T-helper 22 cell (primary cell): Measurements from ENCODE around the gene MAP3K20.
"Not testable (repeated sequence)": the region's sequence is repeated elsewhere in the genome, so short reads cannot be mapped to it uniquely, and the experiment has no call there.

Experiments used
- DNase-seq: peaks from one replicate; pipeline ENCODE4 v3.0.0-alpha.2; 2020; ENCODE audit warnings: low read depth

MAP3K20 gene

GRCh38 chr2:173235947-173236803 is 160.5 kb downstream of the MAP3K20 start:
- no peak for DNase-seq

- no peak for DNase-seq
These were observed 162.7 kb downstream of the MAP3K20 start for GRCh38 chr2:173238385-173238784.

GRCh38 chr2:173238831-173239230 is 163.2 kb downstream of the MAP3K20 start:
- no peak for DNase-seq

GRCh38 chr2:173239644-173240043 is 164.0 kb downstream of the MAP3K20 start:
- no peak for DNase-seq

GRCh38 chr2:173240083-173240482 is 164.4 kb downstream of the MAP3K20 start:
- DNase-seq, result no peak

- DNase-seq, result no peak
These were observed 166.0 kb downstream of the MAP3K20 start for GRCh38 chr2:173241643-173242042.

- no peak for DNase-seq
These were observed 171.5 kb downstream of the MAP3K20 start for GRCh38 chr2:173247156-173247555.

- DNase-seq, result no peak
These were observed 172.7 kb downstream of the MAP3K20 start for GRCh38 chr2:173248381-173248780.

- DNase-seq, result no peak
These were observed 174.3 kb downstream of the MAP3K20 start for GRCh38 chr2:173249661-173250641.

- DNase-seq, result no peak
These were observed 175.6 kb downstream of the MAP3K20 start for GRCh38 chr2:173251225-173251624.

GRCh38 chr2:173252581-173252980 is 176.9 kb downstream of the MAP3K20 start:
- DNase-seq, result no peak

- DNase-seq, result no peak
These were observed 179.0 kb downstream of the MAP3K20 start for GRCh38 chr2:173254659-173255058.

- DNase-seq, result no peak
These were observed 183.1 kb downstream of the MAP3K20 start for GRCh38 chr2:173258701-173259100.

GRCh38 chr2:173262356-173262755 is 186.7 kb downstream of the MAP3K20 start:
- not testable (repeated sequence) for DNase-seq

GRCh38 chr2:173264151-173264550 is 188.5 kb downstream of the MAP3K20 start:
- no peak for DNase-seq

GRCh38 chr2:173264603-173265366 is 189.1 kb downstream of the MAP3K20 start:
- no peak for DNase-seq

GRCh38 chr2:173271135-173271534 is 195.5 kb downstream of the MAP3K20 start:
- DNase-seq, result no peak

- no peak for DNase-seq
These were observed 196.2 kb downstream of the MAP3K20 start for GRCh38 chr2:173271825-173272224.

- no peak for DNase-seq
These were observed 197.2 kb downstream of the MAP3K20 start for GRCh38 chr2:173272849-173273248.

- no peak for DNase-seq
These were observed 203.3 kb downstream of the MAP3K20 start for GRCh38 chr2:173278794-173279526.

GRCh38 chr2:173279527-173279868 is 203.9 kb downstream of the MAP3K20 start:
- no peak for DNase-seq
